A549 treated with GW870086 at 1 μM for 4 hours (cell line): ENCODE data around the gene GLP2R. TPM values are rescaled to one million over a fixed set of nuclear protein-coding genes. Genes with fewer than 3 reads are reported as not detected.

Experiments used
- total RNA-seq: library from RNA; stranded (reverse); fragments of 200-300 nt; extraction: Qiagen RNA extraction; gene quantifications from 5 replicates; pipeline ENCODE4 v1.2.3, GENCODE V29; 2022; ENCODE audit warnings: low read depth

GLP2R gene
- total RNA-seq: 6.3 to 15.4 TPM (median 9.8 TPM) in 5 replicates

GRCh38 chr17:9825641-9826150, at the start of gene GLP2R:
TSS of gene GLP2R (plus strand) at chr17:9825924. CDS start at chr17:9826064, 140 bp downstream.

GRCh38 chr17:9790889-9791876, 34.5 kb upstream of the GLP2R start, which contains the start of gene DHRS7C:
TSS of gene DHRS7C (minus strand) at chr17:9791592. CDS start at chr17:9791284, 308 bp downstream.

DNA sequence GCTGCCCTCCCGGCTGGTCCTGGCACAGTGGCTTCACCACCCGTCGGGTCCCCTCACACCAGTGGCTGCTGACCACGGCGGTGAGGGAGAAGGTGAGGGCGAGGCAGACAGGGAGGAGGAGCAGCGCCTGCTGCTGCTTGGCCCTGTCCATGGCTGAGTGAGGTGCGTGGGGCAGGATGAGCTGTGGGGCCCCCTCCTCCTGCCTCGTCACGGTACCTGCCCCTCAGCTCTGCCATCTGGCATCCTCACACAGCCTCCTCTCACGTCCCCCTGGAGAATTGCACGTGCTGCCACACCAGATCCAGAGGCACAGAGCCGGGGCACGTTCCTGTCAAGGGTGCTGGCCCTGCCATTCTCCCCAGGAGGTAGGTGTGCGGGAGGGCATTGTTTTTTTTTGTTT, 3.8 kb upstream of the GLP2R start, which contains the start of gene GSG1L2:
GSG1L2 (minus strand) TSS at position 159 of the 400 bp plus-strand sequence; CDS start at position 151, 8 bp downstream.

GRCh38 chr17:9905078-9905415, 79.3 kb downstream of the GLP2R start, which contains the start of gene RCVRN:
TSS of gene RCVRN (minus strand) at chr17:9905271. CDS start at chr17:9905180, 91 bp downstream.

Other genes with a start within 250 kb of the GLP2R start
- not detected in 5 replicates for gene CFAP52, start 249.3 kb upstream of the GLP2R start, total RNA-seq
- 3.3 to 4.6 TPM (median 4.0 TPM) in 5 replicates for gene USP43, start 180.4 kb upstream of the GLP2R start, total RNA-seq
- not detected in 5 replicates for gene DHRS7C, start 34.3 kb upstream of the GLP2R start, total RNA-seq
- gene GSG1L2, start 3.8 kb upstream of the GLP2R start, total RNA-seq: not detected in 5 replicates
- not detected in 5 replicates for gene RCVRN, start 79.3 kb downstream of the GLP2R start, total RNA-seq